Sigmoid colon (tissue), 4 donors: ENCODE data around the gene ODC1.

Experiments
- EP300 ChIP-seq, 4 donors: sonication (generic); formaldehyde crosslinking; IDR thresholded peaks; one replicate each; pipeline ENCODE4 v1.6.1; 2017; ENCODE audit warnings: antibody characterized with exemption in 4 of 4
- POLR2A ChIP-seq, 2 donors: fragments of 450-650 bp; IDR thresholded peaks; one replicate each; pipeline ENCODE4 v1.6.1; 2016; ENCODE audit warnings: antibody characterized with exemption in 2 of 2, mild to moderate bottlenecking in 2 of 2, moderate library complexity in 2 of 2
- POLR2AphosphoS5 ChIP-seq, 4 donors: sonication (generic); formaldehyde crosslinking; IDR thresholded peaks; one replicate each; pipeline ENCODE4 v1.6.1; 2017; ENCODE audit warnings: antibody characterized with exemption in 4 of 4
- TF ChIP-seq, protein P1 (sequence below), 4 experiments: fragments of 450-650 bp in 3 of 4; fragments of 200-600 bp in 1 of 4; IDR thresholded peaks; one replicate each; pipeline ENCODE4 v1.5.1; 2016 to 2019; ENCODE audit warnings: antibody characterized with exemption in 4 of 4, mild to moderate bottlenecking in 3 of 4, moderate library complexity in 2 of 4

DNA sequence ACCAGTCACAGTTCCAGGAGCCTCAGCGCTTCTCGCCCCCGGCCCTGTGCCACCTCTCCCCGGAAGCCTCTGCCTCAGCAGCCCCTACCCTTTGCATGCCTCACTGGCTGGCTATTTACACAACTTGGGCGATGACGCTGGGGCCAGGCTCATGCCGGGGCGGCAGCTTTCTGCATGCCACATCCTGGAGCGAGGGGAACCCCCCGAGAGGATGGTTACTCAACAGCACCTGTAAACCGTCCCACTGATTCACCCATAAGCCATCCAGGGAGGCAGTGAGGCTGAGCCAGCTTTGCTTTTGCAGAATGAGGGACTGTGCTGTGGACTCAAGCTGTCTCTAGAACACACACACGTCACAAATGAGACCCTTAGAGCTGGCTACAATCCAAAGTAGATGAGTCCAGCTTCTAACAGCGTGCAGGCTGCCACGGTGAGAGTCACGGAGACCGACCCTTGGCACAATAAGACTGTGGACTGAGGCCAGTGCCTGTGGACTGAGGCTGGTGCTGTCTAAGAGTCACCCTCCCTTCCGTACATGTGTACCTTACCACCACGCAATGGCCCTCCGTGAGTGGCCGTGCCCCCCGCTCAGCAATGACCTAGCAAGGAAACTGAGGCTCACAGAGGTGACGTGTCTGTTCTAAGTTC, 45.6 kb upstream of the ODC1 start:
- TF ChIP-seq POLR2AphosphoS5 (IDR thresholded peaks at IDR 0.05) (no peak), POLR2A (IDR thresholded peaks at IDR 0.05) (no peak), EP300 (IDR thresholded peaks at IDR 0.05) (no peak)
- TF ChIP-seq, protein P1, sequence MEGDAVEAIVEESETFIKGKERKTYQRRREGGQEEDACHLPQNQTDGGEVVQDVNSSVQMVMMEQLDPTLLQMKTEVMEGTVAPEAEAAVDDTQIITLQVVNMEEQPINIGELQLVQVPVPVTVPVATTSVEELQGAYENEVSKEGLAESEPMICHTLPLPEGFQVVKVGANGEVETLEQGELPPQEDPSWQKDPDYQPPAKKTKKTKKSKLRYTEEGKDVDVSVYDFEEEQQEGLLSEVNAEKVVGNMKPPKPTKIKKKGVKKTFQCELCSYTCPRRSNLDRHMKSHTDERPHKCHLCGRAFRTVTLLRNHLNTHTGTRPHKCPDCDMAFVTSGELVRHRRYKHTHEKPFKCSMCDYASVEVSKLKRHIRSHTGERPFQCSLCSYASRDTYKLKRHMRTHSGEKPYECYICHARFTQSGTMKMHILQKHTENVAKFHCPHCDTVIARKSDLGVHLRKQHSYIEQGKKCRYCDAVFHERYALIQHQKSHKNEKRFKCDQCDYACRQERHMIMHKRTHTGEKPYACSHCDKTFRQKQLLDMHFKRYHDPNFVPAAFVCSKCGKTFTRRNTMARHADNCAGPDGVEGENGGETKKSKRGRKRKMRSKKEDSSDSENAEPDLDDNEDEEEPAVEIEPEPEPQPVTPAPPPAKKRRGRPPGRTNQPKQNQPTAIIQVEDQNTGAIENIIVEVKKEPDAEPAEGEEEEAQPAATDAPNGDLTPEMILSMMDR (IDR thresholded peaks at IDR 0.05), result no peak
